ENCODE data around the gene CHEK2.
"Not testable (repeated sequence)": the region's sequence is repeated elsewhere in the genome, so short reads cannot be mapped to it uniquely, and the experiment has no call there.

CHEK2 gene

DNA sequence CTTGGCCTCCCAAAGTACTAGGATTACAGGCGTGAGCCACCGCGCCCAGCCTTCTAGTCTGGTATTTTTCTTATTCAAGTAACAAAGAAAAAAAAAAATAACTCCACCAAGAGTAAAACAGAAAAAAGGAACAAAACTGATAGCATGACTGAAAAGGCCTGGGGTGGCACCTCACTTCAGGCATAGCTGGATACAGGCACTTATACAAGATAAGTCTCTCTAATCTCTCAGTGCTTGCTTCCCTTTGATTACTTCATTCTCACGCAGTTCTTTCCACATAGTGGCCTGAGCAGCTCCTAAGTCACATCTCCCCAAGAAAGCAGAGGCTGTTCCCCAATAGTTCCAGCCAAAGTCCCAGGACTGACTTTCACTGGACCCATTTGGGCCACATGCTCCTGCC lies 58.7 kb downstream of the CHEK2 start:
- not testable (repeated sequence) for DNase-seq

GRCh38 chr22:28680813-28681490 lies 60.7 kb downstream of the CHEK2 start:
- not testable (repeated sequence) for DNase-seq

- DNase-seq: peak; percentile 78
Measured at GRCh38 chr22:28679611-28680287, 61.9 kb downstream of the CHEK2 start, which contains the start of gene TTC28. TTC28 (minus strand) TSS chr22:28679840; CDS start chr22:28679723, 117 bp downstream.

- not testable (repeated sequence) for DNase-seq
Measured at GRCh38 chr22:28678778-28679610, 62.6 kb downstream of the CHEK2 start.

- not testable (repeated sequence) for DNase-seq
Measured at GRCh38 chr22:28678170-28678569, 63.5 kb downstream of the CHEK2 start.

DNA sequence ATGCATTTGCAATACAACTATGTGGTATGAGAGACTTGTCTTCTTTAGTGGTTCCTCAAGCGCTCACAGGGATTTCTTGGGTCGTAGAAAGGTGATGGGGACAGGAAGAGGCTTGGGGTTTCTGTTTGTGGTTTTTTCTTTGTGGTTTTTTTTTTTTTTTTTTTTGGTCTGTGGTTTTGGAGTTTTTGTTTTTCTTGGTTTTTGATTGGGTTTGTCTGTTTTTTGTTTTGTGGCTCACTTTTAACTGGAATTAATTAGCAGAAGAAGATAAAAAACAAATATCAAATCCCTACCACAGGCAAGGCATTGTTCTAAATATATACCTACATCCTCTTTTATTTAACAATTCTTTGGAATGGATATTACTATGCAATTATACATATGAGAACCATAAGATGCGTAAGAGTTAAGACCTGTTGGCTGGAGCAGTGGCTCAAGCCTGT lies 67.5 kb downstream of the CHEK2 start:
- peak; percentile 68 for DNase-seq

GRCh38 chr22:28670756-28671155 lies 70.9 kb downstream of the CHEK2 start:
- DNase-seq: no peak

- peak; percentile 54 for DNase-seq
Measured at GRCh38 chr22:28670161-28670560, 71.5 kb downstream of the CHEK2 start.

DNA sequence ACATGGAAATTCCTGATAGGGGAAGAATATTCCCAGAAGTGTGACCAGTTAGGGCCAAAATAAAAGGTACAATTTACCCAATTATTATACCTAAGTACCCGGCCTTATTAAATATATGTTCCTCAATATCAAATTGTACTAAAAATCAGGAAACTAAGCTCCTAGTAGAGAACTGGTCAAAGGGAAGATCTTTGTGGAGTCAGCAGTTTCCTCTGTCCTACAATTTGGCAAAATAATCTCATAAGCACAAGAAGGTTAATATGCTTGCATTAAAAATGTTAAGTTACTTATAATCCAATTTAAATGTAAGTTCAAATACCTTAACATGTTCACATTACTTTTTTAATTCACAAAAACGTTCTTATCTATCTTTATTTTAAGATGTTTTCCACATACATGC lies 72.2 kb downstream of the CHEK2 start:
- DNase-seq: no peak

- not testable (repeated sequence) for DNase-seq
Measured at GRCh38 chr22:28663569-28663942, 78.1 kb downstream of the CHEK2 start.

GRCh38 chr22:28658448-28658847 lies 83.2 kb downstream of the CHEK2 start:
- DNase-seq: no peak

DNA sequence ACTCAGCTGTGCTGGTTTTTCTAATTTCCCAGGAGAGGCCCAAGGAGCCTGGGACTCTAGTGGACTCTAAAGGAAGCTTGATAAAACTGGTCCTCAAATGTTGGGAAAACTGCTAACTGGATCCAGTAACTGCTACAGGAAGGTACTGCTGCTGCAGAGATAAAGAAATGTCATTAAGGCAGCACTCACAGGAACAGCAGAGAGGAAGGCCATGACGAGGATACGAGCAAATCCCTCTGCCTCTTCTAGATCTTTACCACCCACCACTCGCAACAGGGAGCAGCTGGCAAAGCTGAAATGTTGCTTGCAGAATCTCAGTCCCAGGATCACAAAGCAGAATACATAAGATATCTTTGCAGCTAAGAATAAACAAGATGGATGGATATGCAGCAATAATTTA lies 85.4 kb downstream of the CHEK2 start:
- no peak for DNase-seq

DNA sequence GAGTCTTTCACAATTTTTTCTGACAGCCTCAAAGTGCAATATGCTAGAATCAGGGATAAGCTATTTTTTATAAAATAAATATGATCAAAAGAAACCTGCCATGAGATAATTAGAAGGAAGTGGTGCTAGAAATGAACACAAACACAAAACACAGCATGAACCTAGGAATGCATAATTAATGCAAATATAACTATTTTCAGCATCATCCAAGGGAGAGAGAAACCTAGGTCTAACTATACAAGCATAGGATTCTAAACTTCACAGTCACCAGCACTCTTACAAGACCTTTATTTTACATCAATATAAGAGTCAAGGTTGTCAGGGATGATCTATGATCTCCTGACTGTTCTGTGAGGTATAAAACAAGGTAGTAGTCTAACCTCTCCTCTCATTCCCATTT lies 91.2 kb downstream of the CHEK2 start:
- DNase-seq: no peak

DNA sequence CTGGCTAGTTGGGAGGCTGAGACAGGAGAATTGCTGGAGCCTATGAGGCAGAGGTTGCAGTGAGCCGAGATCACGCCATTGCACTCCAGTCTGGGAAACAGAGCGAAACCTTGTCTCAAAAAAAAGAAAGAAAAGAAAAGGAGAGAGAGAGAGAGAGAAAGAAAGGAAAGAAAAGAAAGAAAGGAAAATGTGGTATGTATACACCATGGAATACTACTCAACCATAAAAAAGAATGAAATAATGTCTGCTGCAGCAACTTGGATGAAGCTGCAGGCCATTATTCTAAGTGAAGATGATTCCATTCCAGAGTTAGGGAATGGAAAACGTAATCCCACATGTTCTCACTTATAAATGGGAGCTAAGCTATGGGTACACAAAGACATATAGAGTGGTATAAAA lies 92.8 kb downstream of the CHEK2 start:
- DNase-seq: no peak

- no peak for DNase-seq
Measured at GRCh38 chr22:28647216-28647615, 94.4 kb downstream of the CHEK2 start.

- DNase-seq: no peak
Measured at GRCh38 chr22:28639321-28639720, 102.3 kb downstream of the CHEK2 start.
